NCI-H2171 (cell line): ENCODE results near the gene GTF3C6.
"Not testable (repeated sequence)": the region's sequence is repeated elsewhere in the genome, so short reads cannot be mapped to it uniquely, and the experiment has no call there.

Source experiments
- DNase-seq: peaks from one replicate; lab custom pipeline; 2025; lab: John Stamatoyannopoulos, UW

The GTF3C6 gene, protein sequence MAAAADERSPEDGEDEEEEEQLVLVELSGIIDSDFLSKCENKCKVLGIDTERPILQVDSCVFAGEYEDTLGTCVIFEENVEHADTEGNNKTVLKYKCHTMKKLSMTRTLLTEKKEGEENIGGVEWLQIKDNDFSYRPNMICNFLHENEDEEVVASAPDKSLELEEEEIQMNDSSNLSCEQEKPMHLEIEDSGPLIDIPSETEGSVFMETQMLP

DNA sequence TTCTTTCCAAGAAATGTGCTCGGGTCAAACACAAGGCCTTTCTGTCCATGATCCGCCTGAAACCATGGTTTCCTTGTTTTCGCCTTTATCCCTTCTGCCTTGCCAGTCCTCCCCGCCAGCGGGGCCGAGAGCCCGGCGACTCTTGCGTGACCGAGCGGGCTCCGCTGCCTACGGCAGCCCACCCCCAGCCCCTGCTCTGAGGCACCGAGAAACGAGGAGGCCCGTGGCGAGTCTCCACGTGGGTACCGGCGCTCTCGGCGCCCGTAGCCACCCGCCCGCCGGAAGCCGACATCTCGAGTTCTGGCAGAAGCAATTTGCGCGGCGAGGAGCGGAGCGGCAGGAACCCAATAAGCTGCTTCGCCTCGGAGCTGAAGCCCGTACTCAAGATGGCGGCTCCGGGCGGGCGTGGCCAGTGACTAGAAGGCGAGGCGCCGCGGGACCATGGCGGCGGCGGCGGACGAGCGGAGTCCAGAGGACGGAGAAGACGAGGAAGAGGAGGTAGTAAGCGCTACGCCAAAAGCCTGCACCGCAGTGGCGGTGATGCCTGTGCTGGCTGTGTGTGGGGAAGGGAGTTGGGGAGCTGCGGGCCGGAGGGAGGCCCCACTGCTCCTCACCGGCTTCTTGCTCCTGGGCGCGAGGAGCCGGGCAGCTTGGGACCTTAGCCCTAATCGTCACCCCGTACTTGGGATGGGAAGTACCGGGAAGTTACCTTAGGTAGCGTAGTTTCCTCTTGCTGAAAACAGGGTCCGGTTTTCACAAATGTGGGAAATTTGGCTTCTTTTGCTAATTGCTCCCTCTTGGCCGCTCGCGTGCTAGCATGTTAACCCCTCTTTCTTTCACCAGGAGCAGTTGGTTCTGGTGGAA is at the start of gene GTF3C6:
TSS of gene GTF3C6 (plus strand) at position 378 of the 864 bp plus-strand sequence. CDS start at position 442, 64 bp downstream.
- DNase-seq, result peak; percentile 91

DNA sequence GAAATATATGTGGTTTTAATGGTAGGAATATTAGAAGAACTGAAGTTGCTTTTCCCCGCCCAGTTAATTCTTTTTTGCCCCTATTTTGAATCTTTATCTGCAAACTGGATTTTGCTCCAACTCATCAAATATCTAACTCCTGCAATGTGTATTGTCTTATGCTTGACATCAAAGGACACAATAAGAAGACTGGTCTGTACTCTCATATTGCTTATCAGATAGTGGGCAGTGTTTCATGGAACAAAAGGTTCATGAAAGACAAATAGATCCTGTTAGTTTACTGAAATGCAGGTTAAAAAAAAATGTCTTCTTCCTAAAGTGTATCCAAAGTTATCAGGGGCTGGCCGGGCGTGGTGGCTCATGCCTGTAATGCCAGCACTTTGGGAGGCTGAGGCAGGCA is 27.7 kb upstream of the GTF3C6 start:
- DNase-seq, result no peak

DNA sequence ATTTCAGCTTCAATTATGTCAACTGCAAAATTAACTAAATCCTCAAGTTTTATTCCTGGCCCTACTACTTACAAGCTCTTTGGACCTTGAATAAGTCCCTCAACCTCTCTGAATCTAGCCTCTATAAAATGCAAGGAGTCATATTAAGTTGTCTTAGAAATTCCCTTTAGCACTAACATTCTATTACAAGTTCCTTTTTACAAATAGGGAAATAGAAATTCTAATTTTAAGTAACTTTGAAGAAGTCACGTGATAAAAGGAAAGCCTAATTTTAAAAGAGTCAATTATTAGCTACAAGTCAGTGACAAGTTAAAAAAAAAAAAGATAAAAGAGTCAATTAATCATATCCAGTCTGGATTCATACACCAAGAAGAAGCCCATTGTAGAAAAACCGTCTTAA is 24.6 kb upstream of the GTF3C6 start:
- DNase-seq, result no peak

DNA sequence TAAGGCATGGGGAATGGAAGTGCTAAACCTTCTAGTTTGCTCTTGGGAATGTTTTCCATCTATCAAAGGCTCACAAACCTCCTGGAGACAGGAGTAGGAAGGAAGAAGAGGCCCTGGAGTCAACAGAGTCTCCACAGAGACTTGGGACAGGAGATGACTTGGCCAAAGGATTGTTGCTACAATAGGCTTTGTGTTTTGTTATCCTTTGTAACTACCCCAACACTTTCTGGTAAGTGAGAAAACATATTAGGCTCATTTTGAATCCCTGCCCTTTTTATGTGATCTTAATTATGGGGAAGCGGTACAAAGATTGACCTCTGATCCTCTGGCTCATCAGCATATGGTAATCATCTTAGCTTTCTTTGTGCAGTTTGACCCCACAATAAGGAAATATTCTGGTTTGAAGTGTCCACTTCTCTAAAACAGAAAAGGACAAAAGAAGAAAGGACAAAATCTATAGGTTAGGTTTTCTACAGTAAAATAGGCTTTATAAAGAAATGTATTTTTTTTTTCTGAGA is 24.1 kb upstream of the GTF3C6 start:
- DNase-seq, result no peak

DNA sequence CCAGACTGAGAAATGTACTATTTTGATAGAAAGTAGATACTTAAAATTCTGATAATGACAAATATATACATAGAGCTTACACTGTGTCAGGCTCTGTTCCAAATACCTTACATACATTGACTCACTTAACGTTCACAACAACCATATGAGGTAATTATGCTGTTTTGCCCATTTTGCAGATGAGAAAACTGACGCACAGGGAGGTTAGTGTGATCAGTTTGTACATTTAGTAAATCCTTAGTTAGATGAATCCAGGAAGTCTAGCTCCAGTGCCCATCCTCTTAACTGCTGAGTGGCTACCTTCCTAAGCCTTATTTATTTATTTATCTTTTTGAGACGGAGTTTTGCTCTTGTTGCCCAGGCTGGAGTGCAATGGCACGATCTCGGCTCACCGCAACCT is 23.3 kb upstream of the GTF3C6 start:
- no peak for DNase-seq

DNA sequence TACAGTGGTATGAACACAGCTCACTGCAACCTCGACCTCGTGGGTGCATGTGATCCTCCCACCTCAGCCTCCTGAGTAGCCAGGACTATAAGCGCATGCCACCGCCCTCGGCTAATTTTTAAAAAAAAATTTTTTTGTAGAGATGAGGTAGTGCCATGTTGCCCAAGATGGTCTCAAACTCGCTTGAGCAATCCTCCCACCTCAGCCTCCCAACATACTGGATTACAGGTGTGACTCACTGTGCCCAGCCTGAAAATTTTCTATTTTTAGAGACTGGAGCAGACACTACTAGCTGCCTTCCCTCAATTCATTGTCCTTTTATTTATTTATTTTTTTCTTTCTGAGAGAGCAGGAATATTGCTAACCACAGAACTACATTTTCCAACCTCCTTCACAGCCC is 20.3 kb upstream of the GTF3C6 start:
- no peak for DNase-seq

DNA sequence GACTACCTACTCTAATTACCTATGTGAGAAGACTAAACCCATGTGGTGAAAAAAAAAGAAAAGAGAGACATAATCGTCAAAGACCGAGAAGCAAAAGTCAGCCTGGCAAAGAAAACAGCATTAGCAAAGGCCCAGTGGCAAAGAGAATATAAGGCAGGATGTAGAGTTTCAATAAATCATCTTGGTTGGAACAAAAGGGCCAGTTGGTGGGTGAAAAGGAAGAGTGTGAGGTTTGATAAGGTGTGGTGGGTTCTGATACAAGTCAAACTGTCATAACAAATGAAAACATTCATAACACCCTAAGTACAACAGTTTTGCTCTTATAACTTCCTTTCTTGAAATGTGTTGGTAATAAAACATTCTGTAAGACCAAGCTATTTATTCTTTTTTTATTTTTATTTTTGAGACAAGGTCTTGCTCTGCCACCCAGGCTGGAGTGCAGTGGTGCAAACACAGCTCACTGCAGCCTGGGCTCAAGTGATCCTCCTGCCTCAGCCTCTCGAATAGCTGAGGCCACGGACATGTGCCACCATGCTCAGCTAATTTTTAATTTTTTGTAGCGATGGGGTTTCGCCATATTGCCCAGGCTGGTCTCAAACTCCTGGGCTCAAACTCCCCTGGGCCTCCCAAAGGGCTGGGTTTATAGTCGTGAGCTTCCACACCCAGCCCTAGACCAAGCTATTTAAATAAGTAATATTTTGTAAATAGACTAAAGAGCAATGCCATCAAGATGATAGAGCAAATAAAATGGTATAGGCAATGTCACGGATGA is 18.9 kb upstream of the GTF3C6 start:
- no peak for DNase-seq

DNA sequence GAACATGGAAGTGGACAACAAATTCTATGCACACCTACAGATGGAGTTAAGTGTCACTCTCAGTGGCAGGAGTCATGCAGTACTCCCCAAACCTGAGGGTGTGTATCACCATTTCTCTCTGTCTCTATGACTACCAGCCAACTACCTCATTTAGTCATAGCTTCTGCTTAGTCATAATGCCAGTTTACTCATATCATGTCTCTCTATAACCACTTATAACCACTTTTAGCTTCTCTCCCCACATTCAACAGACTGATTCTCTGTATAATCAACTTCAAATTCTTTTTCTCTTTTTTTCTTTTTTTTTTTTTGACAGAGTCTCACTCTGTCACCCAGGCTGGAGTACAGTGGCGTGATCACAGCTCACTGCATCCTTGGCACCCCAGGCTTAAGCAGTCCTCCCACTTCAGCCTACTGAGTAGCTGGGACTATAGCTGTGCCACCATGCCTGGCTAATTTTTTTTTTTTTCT is 13.8 kb upstream of the GTF3C6 start:
- DNase-seq, result no peak

DNA sequence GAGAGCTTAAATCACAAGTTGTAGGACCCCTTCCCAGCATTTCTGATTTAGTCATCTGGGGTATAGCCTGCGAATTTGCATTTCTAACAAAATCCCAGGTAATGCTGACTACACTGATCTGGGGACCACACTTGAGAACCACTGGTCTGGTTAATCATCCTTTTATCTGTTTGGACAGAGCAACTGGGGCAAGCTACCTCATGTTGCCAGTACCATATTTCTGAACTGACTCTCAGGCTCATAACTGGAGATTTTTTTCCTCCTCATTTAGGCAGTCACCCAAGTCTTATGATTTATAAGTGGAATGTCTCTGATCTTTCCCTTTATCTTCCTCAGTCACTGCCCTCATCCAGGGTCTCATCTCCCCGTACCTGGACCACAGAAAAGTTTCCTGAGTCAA is 12.0 kb upstream of the GTF3C6 start:
- no peak for DNase-seq

DNA sequence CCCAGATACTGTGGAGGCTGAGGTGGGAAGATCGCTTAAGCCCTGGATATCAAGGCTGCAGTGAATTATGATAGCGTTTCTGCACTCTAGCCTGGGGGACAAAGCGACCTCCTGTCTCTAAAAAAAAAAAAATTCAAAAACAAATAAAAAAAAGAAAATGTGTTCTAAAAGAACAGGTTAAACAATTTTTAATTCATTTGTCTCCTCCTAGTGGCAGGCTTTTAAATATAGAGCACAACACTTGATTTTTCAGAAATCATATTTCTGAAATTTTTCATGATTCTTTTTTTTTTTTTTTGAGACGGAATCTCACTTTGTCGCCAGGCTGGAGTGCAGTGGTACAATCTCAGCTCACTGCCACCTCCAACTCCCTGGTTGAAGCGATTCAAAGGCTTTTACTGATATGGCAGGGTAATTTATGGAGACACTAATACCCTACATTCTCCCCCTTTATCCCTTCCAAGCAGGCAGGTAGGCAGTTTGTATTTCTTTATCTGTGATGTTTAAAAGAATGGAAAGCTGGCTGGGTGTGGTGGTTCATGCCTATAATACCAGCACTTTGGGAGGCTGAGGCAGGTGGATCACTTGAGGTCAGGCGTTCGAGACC is 8.7 kb upstream of the GTF3C6 start:
- DNase-seq, result no peak

DNA sequence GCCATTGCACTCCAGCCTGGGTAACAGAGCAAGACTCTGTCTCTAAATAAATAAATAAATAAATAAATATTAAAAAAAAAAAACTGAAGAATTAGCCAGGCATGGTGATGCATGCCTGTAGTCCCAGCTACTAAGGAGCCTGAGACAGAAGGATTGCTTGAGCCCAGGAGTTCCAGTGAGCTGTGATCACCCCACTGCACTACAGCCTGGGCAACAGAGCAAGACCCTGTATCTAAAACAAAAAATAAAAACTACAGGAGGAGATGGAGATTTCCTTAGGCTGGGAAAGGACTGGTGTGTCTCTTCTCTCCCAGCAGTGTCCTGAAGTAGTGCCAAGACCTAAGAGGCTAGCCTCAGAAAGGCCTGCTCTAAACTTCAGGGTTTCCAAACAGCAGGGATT is 8.1 kb upstream of the GTF3C6 start:
- no peak for DNase-seq

DNA sequence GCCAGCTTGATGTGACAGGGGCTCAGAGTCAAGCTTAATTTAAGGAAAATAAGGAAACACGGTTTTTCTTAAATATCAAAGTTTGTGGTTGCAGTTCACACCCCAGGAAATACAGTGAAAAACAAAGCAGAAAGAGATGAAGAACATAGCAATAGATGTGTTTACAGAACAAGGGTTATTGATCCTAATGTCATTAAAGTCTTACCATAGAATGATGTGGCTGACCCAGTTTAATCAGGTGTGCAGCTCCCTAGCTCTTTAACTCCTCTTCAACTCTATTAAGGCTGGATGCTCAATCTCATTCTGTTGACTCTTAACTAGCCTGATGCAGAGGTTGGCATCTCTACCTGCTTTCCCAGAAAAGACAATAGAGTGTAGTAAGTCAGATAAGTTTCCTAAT is 7.5 kb upstream of the GTF3C6 start:
- no peak for DNase-seq

DNA sequence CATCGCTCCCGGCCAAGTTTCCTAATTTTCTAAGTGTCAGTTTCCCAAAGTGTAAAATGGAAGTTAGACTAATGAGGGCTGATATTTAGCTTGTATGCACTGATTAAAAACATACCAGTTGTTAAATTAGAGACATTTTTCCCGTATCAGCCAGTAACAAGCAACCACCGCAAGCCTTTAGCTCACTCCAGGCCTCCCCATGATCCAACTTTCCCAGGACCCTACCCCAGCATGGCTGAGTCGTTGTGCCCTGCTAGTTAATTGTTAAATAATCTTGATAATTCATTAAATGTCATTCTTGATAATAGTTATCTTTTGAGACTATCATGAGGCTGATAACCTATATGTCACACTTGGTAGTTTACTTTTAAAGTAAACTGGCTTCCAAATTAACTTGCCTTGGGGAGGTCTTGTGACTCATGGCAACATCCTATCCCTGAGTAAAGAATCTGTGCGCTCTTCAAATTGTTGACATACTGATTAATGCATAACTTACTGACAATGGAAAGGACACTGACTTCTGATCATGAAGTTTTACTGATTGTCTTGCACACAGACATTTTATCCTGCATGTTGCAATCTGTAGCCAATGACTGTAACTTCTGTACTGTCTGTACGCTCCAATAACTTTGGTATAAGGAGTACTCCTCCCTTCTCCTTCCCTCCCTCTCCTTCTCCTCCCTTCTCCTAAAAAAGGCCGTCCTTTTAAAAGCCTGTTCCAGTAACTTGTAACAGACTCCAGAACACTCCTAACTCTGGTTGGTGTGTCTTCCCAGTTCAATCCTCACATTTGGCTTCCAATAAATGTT is 6.3 kb upstream of the GTF3C6 start:
- DNase-seq, result no peak

DNA sequence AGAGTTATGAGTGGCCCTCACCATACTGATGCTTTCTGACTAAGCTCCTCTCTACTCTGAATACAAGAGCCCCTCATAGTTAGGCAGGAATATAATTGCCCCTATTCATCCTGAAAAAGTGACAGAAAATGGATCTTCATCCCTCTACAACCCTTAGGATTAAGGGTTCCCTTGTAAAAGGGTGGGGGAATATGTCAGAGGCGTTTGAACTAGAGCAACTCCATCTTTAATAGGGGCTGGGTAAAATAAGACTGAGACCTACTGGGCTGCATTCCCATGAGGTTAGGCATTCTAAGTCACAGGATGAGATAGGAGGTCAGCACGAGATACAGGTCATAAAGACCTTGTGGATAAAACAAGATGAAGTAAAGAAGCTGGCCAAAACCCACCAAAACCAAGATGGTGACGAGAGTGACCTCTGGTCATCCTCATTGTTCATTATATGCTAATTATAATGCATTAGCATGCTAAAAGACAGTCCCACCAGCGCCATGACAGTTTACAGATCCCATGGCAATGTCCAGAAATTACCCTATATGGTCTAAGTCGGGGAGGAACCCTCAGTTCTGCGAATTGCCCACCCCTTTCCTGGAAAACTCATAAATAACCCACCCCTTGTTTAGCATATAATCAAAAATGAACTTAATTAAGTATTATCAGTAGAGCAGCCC is 4.7 kb upstream of the GTF3C6 start:
- DNase-seq, result no peak

DNA sequence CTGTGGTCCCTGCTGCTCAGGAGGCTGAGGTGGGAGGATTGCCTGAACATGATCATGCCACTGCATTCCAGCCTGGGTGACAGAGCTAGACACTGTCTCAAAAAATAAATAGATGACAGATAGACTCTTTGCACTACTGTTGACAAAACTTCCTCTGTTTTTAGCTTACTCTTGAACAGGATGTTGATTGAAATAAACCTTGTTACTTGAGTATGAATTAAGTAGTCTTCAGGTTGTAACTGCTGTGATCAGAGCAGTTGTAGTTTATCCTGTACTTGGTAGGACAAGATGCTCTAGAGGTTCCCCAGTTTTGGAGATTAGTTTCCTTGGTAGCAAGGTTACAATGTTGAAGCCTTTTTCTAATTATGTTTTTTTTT is 1.5 kb downstream of the GTF3C6 start:
- DNase-seq, result no peak

DNA sequence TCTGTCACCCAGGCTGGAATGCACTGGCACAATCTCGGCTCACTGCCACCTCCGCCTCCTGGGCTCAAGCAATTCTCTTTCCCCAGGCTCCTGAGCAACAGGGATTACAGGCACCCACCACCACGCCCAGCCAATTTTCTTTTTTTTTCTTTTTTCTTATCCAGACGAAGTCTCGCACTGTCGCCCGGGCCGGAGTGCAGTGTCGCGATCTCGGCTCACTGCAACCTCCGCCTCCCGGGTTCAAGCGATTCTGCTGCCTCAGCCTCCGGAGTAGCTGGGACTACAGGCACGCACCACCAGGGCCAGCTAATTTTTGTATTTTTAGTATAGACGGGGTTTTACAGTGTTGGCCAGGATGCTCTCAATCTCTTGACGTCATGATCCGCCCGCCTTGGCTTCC is 4.1 kb downstream of the GTF3C6 start:
- not testable (repeated sequence) for DNase-seq

DNA sequence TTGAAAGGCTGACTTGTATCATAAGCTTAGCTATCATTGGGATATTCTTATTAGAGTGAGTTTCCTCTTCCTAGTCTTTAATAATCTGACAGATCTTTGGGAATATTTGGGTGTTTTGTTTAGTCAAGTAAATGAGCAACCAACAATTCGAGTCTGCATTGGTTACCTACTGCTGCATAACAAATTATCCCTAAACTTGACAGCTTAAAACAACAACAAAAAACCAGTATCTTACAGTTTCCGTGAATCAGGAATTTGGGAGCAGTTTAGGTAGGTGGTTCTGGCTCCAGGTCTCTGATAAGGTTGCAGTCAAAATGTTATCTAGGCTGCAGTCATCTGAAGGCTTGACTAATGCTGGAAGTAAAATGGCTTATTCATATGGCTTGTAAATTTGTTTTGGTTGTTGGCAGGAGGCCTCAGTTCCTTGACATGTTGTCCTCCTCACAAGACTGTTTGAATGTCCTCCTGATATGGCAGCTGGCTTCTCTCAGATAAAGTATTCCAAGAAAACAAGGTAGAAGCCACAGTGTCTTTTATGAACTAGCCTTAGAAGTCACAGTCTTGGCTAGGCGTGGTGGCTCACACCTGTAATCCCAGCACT is 7.2 kb downstream of the GTF3C6 start:
- no peak for DNase-seq

DNA sequence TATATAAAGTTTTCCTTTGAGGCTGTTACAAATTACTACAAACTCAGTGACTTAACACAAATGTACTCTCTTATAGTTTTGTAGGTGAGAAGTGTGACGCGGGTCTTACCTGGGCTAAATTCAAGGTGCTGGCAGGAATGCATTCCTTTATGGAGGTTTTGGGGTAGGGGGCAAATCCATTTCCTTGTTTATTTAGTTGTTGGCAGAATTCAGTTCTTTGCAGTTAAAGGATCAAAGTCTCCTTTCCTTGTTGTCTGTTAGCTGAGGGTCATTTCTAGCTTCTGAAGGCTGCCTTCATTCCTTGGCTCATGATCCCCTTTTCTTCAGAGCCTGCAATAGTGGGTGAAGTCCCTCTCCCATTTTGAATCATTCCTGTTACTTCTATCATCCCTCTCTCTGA is 10.2 kb downstream of the GTF3C6 start:
- DNase-seq, result not testable (repeated sequence)

DNA sequence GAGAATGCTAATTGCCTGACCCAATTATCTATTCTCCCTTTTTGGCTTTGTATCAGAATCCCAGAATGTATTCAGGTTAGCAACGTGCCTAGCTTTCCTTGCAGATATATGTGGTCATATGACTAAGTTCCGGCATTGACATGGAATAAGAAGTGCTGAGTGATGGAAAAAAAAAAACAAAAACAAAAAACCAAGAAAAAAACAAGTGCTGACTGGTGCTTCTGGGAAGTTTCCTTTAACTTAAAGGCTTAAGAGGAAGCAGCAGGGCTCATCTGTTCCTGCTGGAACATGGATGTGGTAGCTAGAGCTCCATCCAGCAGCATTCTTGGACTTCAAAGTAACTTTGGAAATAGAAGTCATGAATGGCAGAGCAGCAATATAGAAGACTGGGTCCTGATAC is 13.0 kb downstream of the GTF3C6 start:
- no peak for DNase-seq

DNA sequence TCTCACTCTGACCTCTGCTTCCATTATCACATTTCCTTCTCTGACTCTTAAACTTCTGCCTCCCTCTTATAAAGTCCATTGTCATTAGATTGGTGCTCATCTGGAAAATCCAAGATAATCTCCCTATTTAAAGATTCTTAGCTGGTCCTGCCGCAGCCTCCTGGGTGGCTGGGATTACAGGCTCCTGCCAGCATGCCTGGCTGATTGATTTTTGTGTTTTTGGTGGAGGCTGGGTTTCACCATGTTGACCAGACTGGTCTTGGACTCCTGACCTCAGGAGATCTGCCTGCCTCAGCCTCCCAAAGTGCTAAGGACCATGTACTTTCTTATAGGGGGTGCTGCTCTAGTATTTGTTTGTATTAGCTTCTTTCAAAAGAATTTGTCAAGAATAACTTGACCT is 18.1 kb downstream of the GTF3C6 start:
- DNase-seq, result no peak
